Hippocampal formation (tissue), 2 donors: ENCODE measurements around the gene VOPP1.
"Not testable (repeated sequence)": the region's sequence is repeated elsewhere in the genome, so short reads cannot be mapped to it uniquely, and the experiment has no call there.

ENCODE experiments used
- DNase-seq, 2 donors: peaks; one replicate each; lab custom pipeline; 2025; lab: John Stamatoyannopoulos, UW

The VOPP1 gene

DNA sequence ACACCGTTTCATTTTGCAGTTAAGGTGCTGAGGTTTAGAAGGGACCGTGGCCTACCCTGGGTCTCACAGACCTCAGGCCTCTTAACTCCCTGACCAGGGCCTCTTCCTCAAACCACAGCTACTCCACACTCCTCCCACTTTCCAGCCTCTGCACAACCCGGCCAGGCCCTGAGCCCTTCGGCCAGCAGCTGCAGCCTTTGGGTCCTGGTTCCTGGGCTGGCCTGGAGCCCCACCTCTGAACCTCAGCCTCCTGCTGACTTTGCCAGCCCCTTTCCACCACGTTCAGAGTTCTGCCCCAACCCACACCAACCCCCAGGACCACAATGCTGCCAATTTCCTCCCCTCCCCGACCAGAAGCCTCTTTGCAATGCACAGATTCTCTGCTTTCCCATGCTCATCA is 84.1 kb downstream of the VOPP1 start:
- DNase-seq = no peak

DNA sequence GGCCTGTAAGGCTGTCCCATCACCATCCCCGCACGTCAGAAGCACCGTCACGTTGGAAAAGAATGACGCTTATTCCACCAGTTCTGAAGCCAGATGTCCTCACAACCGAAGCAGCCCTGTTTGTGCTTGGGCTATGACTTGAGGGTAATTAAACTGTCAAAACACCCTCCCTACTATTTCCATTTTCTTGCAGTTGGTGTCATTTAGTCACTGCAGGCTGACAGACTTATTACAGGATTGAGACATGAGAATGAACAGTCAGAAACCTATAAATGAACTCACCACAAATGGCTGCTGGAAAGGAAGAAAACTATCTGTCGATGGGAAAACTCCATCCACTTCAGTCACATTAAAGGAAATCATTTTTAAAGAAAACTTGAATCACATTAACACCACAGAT is 85.3 kb downstream of the VOPP1 start:
- no peak for DNase-seq

DNA sequence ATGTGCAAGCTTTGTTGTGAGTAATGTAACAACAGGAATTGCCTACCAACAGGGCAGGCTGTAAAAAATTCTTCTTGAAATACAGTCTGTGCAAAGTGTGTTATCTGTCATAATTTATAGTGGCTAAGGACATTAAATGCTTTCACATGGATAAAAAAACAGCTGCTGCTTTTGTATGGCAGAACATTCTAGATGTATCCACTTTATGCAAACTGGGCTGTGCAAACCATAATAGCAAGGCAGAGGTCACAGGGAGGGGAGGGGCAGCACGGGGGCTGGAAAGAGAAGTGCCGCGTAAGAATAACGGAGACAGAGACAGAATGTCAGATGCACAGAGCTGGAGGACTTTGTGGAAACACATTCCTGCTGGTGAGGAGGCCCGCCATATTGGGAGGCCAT is 86.1 kb downstream of the VOPP1 start:
- no peak for DNase-seq

DNA sequence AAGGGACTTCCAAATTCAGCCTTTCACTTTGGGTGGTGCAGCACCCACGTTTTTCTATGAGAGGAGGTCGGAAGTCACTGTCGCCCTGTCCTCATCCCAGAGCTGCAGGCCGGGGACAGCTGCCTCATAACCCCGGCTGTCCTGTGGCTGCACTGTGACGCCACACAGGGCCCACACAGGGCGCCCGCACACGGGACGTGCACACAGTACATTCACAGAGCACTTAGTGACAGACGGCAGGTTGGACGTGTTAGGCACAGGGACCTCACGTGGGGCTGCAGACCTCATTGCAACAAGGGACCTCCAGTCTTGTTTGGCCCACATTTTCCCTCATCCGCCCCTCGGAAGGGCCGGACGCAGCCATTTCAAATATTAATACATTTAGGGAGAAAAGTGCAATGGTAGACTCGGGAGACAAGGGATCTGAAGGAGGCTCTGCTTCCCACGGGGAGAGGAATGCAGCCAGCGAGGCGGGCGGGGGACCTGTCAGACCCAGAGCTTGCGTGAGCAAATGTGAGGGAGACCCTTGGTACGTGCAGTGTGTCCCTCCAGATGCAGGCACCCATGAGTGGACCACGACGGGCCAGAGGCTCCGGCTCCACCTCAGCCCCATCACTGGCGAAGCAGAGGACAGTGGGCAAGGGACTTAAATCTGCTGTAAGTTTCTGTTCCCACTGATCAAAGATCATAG is 86.7 kb downstream of the VOPP1 start:
- no peak for DNase-seq

DNA sequence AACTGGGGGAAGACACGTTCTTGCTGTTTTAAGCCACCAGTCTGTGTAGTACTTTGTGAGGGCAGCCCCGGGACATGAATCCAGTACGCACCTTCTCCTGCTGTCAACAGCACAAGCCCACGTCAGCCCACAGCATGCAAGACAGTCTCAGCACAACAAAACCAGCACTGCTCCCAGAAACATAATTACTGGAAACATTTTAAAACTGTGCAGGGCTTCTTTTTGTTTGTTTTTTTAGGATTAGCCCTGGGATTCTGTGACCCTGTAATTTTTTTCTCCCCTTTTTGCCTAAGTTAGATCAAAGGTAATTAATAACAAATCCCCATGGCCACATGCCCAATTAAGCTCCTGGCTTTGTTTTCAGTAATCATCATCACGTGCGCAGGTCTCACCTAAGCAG is 87.5 kb downstream of the VOPP1 start:
- no peak for DNase-seq

DNA sequence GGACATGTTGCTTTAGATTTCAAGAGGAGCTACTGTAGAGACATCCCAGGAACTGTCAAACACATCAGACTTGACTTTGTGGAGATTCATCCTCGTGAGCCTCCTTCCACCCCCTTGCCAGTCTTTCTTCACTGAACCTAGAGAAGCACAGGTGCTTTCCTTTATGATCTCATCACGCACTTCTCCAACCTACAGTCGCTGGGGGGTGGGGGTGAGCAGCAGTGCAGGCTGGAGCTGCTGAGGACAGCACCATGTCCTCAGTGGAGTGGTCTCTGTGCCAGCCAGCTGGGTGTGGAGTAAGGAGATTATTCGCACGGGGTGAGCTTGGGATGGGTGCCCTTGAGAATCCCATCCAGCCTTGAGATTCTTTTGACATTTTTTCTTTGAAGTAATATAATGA is 88.1 kb downstream of the VOPP1 start:
- DNase-seq = no peak

DNA sequence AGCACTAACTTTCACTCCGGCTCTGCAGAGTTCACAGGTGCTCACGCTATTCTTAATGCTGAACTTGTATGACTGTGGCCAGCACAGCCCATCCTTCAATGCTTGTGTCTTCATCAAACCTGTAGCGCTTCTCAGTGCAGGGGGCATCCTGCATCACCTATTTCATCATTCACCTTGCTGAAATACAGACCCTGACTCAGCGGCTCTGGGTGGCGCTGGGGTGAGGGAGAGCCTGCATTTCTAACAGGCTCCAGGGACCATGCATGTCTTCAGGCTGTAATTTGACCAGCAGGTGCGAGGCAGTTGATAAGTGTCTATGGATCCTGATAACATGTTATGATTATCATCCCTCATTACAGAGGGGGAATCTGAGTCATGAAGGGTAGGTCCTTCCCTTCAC is 89.3 kb downstream of the VOPP1 start:
- DNase-seq = no peak

DNA sequence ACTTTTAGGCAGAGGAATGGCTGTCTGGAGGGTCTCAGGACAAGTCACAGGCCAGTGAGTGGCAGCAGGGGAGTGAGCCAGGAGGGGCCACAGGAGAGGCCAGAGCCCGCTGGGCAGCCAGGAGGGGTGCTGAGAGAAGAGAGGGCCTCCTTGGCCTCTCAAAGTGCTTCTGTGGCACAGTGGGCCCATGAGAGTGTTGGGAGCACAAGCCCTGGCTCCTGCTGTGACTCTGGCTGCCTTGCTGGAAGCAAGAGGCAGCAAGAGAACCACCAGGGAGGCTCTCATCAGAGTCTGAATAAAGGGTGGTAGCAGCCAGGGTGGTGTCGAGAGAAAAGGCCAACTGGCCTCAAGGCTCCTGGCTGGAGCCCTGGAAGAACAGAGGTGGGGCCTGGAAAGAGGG is 91.1 kb downstream of the VOPP1 start:
- no peak for DNase-seq

DNA sequence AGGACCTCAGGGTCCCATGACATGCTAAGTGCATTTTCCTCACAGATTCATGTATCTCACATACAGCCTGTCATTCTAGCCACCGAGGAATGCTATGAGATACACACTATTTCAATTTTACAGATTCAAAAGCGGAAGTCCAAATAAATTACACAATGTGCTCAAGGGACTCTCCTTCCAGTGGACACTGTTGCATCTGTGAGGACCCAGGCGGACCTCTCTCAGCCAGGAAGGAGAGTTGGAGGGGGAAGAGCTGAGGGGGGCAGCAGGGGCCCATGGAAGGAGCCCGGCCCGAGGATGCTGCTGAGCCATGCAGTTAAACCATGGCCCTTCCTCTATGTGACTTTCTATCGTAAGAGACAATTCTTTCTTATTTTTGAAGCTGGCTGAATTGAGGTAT is 93.6 kb downstream of the VOPP1 start:
- DNase-seq = no peak

DNA sequence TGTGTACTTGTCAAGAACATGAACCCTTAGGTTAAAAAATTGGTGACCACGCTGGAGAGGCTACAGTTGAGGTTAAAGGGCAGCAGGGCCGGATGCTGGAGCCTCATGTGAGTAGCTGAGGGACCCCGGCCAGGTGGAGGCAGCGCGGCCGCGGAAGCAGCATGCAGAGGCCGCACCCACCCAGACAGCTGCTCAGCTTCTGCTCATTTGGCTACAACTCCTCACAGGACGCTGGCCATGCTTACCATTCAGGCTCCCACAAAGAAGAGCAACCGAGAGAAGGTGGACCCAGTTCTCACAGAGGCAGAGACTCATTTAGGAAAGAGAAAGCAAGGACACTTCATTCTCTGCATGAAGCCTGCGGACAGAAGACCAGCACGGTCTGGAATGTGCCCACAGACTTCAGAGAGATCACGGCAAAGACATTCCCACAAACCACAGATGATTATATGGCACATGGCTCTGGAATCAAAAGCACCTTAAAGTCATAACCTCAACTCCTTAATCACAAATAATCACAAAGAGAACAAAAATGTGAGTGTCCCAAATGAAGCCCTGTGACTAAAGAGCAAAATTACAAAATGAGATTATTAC is 94.4 kb downstream of the VOPP1 start:
- DNase-seq = no peak

DNA sequence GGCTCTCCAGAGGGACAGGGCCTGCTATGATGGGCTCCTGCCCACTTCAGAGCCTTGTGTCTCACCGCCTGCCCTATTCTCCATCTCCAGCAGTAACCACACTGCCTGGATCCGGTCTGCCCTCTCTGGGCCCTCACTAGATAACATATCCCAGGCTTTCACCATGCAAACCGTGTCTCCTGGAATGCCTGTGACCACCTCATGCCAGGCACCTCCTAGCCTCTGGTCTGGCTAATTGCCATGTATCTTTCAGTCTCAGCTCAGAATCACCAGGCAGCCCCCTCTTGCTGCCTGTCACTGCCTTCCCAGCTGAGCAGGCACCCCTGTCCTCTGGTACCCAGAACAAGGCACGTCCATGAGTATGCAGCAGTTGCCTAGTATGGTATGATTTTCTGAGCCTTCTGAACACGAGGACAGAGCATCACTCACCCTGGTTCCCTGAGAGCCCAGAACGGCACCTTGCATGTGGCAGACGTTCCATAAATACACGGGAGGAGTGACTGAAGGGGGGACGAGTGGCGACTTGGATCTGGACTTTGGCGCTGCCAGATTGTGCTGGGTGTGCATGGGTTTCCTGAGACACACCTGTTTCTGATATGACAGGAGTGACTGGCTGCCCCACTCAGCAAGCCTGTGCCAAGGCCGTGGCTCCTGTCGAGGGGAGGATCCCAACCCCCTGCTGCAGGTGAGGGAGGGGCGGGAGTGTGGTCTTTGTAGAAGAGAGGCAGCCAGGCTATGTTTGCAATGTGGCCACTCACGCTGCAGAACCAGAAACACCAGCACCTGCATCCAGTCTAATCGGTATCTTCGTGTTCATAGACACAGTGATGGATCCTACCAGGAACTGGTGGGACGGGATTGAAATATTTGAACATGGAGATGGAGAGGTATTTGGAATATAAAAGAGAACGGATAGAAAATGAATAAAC is 95.2 kb downstream of the VOPP1 start:
- DNase-seq = no peak

DNA sequence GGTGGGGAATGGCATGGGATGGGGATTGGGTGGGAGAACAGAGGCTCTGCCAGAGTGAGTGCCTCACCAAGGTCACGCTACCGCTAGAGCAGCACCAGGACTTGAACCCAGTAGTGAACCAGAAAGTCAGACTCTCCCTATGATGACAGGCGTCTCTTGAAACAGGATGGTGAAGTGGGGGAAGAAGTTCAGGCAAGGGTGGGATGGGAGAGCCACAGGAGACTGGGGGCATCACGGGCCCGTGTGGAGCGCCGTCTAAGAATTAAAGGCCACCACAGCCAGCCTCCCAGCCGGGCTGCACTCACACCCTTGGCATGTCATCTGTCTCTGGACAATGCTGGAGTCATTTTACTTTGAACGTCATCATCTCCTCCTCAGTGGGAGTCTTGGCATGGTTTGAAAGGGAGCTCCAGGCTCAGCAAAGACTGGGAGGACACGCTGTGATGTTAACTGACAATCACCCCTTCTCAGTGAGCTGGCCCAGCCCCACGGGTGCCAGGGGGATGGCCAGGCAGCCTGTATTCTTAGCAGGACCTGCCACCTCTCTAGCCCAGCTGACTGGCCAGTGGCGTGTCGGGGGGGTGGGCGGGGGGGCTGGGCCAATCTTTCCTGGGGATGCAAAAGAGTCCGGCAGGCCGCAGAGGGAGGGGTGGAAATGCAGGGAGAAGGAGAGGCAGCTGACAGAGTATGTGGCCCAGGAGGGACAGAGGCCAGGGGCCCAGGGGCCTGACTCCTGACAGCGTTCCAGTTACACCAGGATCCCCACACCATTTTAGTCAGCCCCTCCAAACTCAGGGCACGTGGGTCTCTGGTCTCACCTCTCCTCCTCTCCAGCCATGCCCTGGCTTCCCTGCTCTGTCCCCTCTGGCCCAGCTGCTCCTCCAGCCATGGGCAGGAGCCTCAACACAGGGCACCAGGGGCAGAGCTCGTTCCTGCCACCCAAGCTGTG is 96.2 kb downstream of the VOPP1 start:
- DNase-seq = peak in 1 of 2 donors; percentile 17

DNA sequence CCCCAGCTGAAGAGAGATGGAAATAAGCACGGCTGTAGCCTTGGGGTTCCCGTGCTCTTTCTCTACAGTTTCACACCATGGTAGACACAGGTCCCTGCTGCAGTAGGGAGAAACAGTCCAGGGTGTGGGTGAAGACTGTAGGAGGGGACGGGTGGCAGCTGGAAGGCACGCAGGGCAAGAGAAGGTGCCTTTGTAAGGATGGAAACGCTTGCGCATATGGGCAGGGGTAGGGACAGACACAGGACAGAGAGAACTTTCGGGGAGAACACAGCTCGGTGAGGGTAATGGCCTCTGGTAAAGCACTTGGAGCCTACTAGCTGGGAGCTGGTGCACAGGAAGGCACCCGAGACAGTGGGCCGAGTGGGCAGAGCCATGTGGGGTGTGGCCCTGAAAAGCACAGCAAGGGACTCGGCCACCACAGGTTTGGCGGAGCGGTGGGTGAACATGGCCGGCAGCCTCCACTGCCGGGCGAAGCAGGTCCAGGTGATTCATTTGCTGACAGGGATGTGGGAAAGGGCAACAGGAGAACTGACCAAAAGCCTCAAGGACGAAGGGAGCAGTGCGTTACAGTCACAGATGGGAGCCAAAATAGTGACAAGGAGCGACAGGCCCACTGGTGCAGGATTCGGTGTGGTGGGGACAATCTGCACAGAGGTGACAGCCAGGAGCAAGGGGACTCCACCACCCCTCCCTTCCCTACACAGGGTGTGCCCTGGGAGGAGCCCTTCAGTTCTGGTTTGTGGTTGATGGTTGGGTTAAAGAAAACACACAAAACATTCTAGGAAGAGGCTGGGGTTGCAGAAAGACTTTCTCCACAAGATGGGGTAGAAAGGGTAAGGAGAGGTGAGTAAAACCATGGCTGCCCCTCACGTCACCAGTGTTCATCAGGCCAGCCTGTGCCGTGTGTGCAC is 97.1 kb downstream of the VOPP1 start:
- DNase-seq = no peak

DNA sequence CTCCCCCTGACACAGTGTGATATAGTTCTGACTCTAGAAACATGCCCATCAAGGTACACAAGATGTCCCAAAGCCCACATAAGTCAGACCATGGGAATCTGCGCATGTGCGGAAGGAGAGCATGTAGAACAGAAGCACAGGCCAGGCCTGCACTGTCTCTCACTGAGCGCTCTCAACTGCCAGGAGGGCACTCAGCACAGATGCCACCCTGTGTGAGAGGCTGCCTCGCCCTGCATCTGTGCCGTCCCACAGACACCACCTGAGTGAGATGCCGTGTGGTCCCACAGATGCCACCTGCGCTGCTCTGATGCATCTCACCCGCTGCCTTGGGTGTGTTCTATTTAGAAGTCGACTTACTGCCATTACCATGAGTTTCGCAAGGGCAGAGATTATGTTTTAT is 98.4 kb downstream of the VOPP1 start:
- no peak for DNase-seq

DNA sequence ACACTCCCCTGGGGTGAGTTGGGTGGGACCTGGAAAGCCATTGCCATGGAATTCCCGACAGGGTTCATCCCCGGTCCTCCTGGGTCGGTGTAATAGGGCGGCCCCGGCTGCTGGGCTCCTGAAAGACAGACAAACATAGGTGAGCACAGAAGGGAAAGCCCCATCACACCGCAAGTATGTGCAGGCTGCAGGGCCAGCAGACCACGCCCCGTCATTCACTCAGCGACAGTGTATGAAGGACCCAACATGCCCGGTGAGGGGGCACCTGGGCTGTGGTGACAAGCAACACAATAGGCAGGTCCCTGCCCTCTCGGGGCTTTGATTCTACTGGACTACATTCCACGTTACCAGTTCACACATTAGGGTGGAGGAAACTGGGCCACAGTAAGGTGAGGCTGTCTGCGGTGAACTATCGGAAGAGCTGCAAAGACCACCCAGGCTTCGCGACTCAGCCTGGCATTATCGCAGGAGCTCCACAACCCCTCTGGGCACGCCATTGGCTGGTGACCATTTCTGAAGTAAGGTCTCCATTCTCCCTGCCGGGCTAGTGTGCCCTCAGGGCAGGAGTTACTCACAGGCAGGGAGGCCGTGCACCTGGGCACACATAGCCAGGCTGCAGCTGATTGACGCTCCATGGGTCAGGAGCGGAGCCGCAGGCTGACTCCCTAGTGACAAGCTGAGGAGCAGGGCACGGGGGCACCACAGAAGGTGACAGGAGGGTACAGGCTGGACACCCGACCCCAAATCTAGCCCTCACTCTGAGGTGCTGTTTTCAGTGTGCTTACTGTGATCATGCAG is 99.2 kb downstream of the VOPP1 start:
- DNase-seq = no peak

DNA sequence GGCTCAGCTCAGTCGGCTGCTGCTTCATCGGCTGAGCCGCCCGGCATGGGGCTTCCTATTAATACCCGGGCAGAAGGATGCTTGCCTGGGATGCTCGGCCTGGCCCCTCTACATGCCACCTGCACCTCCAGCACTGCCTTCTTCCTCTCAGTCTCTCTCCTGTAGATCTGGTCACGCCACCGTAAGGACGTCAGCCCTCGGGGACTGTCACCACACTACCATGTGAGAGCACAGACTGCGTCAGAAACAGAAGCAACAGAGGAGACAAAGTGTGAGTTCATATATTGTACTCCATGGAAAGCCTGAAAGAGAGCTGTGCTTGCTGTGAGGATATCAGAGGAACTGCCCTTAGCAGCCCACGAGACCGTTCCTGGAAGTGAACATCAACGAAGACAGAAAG is 99.9 kb downstream of the VOPP1 start:
- DNase-seq = not testable (repeated sequence)

DNA sequence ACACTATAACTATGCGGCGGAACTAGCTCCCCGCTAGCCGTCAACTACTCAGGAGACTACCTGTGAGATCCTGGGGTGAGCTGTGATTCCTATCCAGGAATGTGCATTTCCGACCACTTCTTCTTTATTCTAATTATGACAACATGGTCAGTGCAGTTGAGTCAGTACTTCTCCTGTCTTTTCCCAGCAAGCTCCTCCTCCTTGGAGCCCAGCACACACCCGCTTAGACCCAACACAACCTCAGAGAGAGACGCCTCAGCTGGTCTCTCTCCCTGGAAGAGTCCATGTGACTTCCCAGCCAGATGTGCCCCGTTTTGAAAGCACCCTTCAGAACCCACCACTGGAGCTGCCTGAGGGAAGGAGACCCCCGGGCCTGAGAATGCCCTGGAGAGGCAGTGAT is 100.7 kb downstream of the VOPP1 start:
- not testable (repeated sequence) for DNase-seq

DNA sequence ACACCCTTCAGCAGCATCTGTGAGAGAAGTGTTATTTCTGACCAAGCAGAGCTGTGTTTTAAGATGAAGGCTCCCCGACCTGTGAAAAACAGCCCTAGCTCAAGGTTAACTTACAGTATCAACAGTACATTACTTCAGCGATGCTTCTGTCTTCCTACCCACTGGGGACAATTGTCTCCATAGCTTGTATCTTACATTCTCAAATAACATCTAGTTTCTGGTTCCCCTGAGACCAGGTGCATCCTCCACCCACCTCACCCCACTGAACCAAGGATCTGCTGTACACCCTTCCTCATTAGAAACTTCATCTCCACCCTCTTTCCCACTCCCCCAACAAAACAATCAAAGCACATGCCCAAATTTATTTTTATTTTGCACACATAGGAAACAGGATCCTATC is 102.0 kb downstream of the VOPP1 start:
- no peak for DNase-seq

DNA sequence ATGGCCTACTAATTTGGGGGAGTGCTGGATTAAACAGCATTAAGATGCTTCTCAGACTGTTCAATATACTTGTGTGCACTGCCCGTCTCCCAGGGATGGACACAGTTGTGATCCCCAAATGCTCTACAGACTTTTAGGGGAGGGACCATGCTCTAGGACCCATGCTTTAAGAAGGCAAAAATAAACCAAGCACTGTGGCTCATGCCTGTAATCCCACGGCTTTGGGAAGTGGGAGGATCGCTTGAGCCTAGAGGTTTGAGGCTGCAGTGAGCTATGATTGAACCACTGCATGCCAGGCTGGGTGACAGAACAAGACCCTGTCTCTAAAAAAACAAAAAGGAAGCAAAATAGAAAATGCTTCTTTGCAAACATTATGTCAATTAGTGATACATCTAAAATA is 102.6 kb downstream of the VOPP1 start:
- no peak for DNase-seq

DNA sequence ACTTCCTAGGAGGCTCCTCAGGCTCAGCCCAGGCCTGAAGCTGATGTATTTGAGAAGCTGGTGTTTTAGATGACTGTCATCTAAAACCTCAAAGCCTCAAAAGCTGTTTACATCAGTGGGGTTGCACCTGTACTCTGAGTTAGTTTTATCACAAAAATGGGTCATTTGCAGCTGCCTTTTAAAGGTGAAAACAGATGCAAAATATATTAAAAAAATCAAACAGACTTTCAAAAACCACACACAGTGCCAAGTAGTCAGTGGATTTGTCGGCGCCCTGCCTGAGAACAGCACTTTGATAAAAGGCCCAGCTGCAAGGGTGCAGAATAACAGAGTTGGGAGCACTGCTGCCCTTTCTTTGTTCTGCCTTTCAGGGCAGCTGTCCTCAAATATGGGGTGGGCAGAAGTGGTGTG is 103.0 kb downstream of the VOPP1 start:
- peak in 1 of 2 donors; percentile 23 for DNase-seq
